ENCODE data around the gene SRCIN1. TPM values are rescaled to one million over a fixed set of nuclear protein-coding genes. Genes with fewer than 3 reads are reported as not detected.
A peak's percentile ranks its signal among the peaks of the same experiment; 100 is the strongest.
"Not testable (repeated sequence)": the region's sequence is repeated elsewhere in the genome, so short reads cannot be mapped to it uniquely, and the experiment has no call there.

Gene SRCIN1
- total RNA-seq, result 1 to 10 TPM; 1.8 to 8.8 (median 5.2) TPM

GRCh38 chr17:38605841-38606645 lies at the start of gene SRCIN1:
TSS of gene SRCIN1 (minus strand) at chr17:38605952. CDS start at chr17:38605705, 247 bp downstream.
- H3K27me3 ChIP-seq, result peaks cover 62% of the 10 kb centered on the region
- H3K4me1 ChIP-seq, result peaks cover 15 to 35% (median 22%) of the 10 kb centered on the region in 4 donors
- TF ChIP-seq POLR2A (IDR thresholded peaks at IDR 0.05) (no peak), CTCF (IDR thresholded peaks at IDR 0.05) (peak; percentile 88 to 98 (median 96))
- 0% methylated on average over 59 of the region's 105 CpGs; no CpG with 5 or more reads in 1 of the 2 donors for WGBS, 2 donors (ENCODE audit: low coverage in 1 of 2)
- H3K36me3 ChIP-seq, result no peaks in the 10 kb centered on the region
- in situ Hi-C loops (cut with MboI; ENCODE audit: low pct_ligation_motif_present in 1 of 4, low pct_unique_long_range_greater_than_20kb in 1 of 4, low sequenced_read_pairs in 3 of 4) (no loop called here), intact Hi-C loops (cut with DNase I; ENCODE audit: low total_unique reads) (loop anchor here (10.0 kb wide), 1 partner anchor 59 kb away; no protein-coding TSS in a partner anchor)
- DNase-seq, result peak; percentile 74
- H3K4me3 ChIP-seq, result peak within 1 kb of the TSS; percentile 61 to 75 (median 66)
- H3K27ac ChIP-seq, result peak within 1 kb of the TSS; percentile 62 to 79 (median 74)
- H3K9me3 ChIP-seq, result no peaks in the 10 kb centered on the region

GRCh38 chr17:38654411-38655398 lies 49.0 kb upstream of the SRCIN1 start:
- Histone ChIP-seq H3K36me3 (no peaks in the 10 kb centered on the region), H3K27me3 (peaks cover 36% of the 10 kb centered on the region), H3K4me1 (no peaks in the 10 kb centered on the region), H3K9me3 (no peaks in the 10 kb centered on the region), H3K4me3 (no peak overlapping the region), H3K27ac (no peak overlapping the region)
- in situ Hi-C loops (cut with MboI; ENCODE audit: low pct_ligation_motif_present in 1 of 4, low pct_unique_long_range_greater_than_20kb in 1 of 4, low sequenced_read_pairs in 3 of 4) (loop anchor here in 2 of 4 donors (10.0 to 25.0 kb wide), 3 partner anchors 90 to 167 kb away; no protein-coding TSS in a partner anchor), intact Hi-C loops (cut with DNase I; ENCODE audit: low total_unique reads) (no loop called here)
- WGBS, 2 donors (ENCODE audit: low coverage in 1 of 2), result 49 to 62% methylated on average over 5 to 21 of the region's 21 CpGs
- TF ChIP-seq POLR2AphosphoS5 (IDR thresholded peaks at IDR 0.05) (no peak), CTCF (IDR thresholded peaks at IDR 0.05) (no peak), EP300 (IDR thresholded peaks at IDR 0.05; ENCODE audit: low read depth) (no peak), POLR2A (IDR thresholded peaks at IDR 0.05) (no peak)
- DNase-seq, result no peak

GRCh38 chr17:38653679-38654078 lies 47.9 kb upstream of the SRCIN1 start:
- no peak for DNase-seq
- H3K36me3 ChIP-seq, result no peaks in the 10 kb centered on the region
- H3K4me3 ChIP-seq, result no peak overlapping the region
- H3K9me3 ChIP-seq, result no peaks in the 10 kb centered on the region
- no peak overlapping the region for H3K27ac ChIP-seq
- TF ChIP-seq POLR2AphosphoS5 (IDR thresholded peaks at IDR 0.05), result no peak
- no peak for TF ChIP-seq POLR2A (IDR thresholded peaks at IDR 0.05)
- no peak for TF ChIP-seq EP300 (IDR thresholded peaks at IDR 0.05; ENCODE audit: low read depth)
- TF ChIP-seq CTCF (IDR thresholded peaks at IDR 0.05), result no peak
- intact Hi-C loops (cut with DNase I; ENCODE audit: low total_unique reads), result no loop called here
- H3K27me3 ChIP-seq, result peaks cover 36% of the 10 kb centered on the region
- no peaks in the 10 kb centered on the region for H3K4me1 ChIP-seq
- in situ Hi-C loops (cut with MboI; ENCODE audit: low pct_ligation_motif_present in 1 of 4, low pct_unique_long_range_greater_than_20kb in 1 of 4, low sequenced_read_pairs in 3 of 4), result loop anchor here in 2 of 4 donors (10.0 to 25.0 kb wide), 3 partner anchors 89 to 166 kb away; no protein-coding TSS in a partner anchor
- 81 to 89% methylated on average over 3 to 5 of the region's 5 CpGs for WGBS, 2 donors (ENCODE audit: low coverage in 1 of 2)

GRCh38 chr17:38653230-38653629 lies 47.5 kb upstream of the SRCIN1 start:
- Histone ChIP-seq H3K9me3 (no peaks in the 10 kb centered on the region), H3K4me1 (no peaks in the 10 kb centered on the region), H3K4me3 (no peak overlapping the region), H3K36me3 (no peaks in the 10 kb centered on the region), H3K27ac (no peak overlapping the region), H3K27me3 (peaks cover 36% of the 10 kb centered on the region)
- intact Hi-C loops (cut with DNase I; ENCODE audit: low total_unique reads) (no loop called here), in situ Hi-C loops (cut with MboI; ENCODE audit: low pct_ligation_motif_present in 1 of 4, low pct_unique_long_range_greater_than_20kb in 1 of 4, low sequenced_read_pairs in 3 of 4) (loop anchor here in 2 of 4 donors (10.0 to 25.0 kb wide), 3 partner anchors 88 to 166 kb away; no protein-coding TSS in a partner anchor)
- DNase-seq, result no peak
- WGBS, 2 donors (ENCODE audit: low coverage in 1 of 2), result 93% methylated on average over 1 of the region's 1 CpG; no CpG with 5 or more reads in 1 of the 2 donors
- TF ChIP-seq POLR2A (IDR thresholded peaks at IDR 0.05) (no peak), EP300 (IDR thresholded peaks at IDR 0.05; ENCODE audit: low read depth) (no peak), POLR2AphosphoS5 (IDR thresholded peaks at IDR 0.05) (no peak), CTCF (IDR thresholded peaks at IDR 0.05) (no peak)

- H3K36me3 ChIP-seq; DNase-seq; H3K4me3 ChIP-seq; H3K4me1 ChIP-seq; H3K27ac ChIP-seq; intact Hi-C loops (cut with DNase I; ENCODE audit: low total_unique reads); H3K9me3 ChIP-seq: not testable (repeated sequence)
- H3K27me3 ChIP-seq, result peaks cover 24% of the 10 kb centered on the region
- in situ Hi-C loops (cut with MboI; ENCODE audit: low pct_ligation_motif_present in 1 of 4, low pct_unique_long_range_greater_than_20kb in 1 of 4, low sequenced_read_pairs in 3 of 4), result loop anchor here in 2 of 4 donors (10.0 to 25.0 kb wide), 3 partner anchors 86 to 163 kb away; no protein-coding TSS in a partner anchor
- 92 to 94% methylated on average over 2 to 11 of the region's 11 CpGs for WGBS, 2 donors (ENCODE audit: low coverage in 1 of 2)
Measured at GRCh38 chr17:38650653-38651173, 45.0 kb upstream of the SRCIN1 start.
